OCI-LY7 (cell line): Measurements from ENCODE around the gene MAP3K13.

Experiments used
- CTCF ChIP-seq: fragments of 200-600 bp; sonication (generic); conservative IDR thresholded peaks from 2 replicates; pipeline ENCODE4 v1.5.1; 2014; ENCODE audit warnings: mild to moderate bottlenecking, antibody characterized with exemption, low read length, moderate library complexity, mixed read lengths
- EZH2phosphoT487 ChIP-seq: fragments of 200-600 bp; sonication (generic); IDR thresholded peaks from 2 replicates; pipeline ENCODE4 v1.6.1; 2018; ENCODE audit warnings: low read depth, borderline replicate concordance, mild to moderate bottlenecking, mixed run types, antibody characterized with exemption, low read length, moderate library complexity, mixed read lengths

- TF ChIP-seq CTCF: no peak
- no peak for TF ChIP-seq EZH2phosphoT487
These were observed 144.9 kb downstream of the MAP3K13 start for GRCh38 chr3:185507883-185508282.
